Fibroblast of mammary gland (primary cell): ENCODE results near the gene TMC1.

Source experiments
- DNase-seq: peaks from one replicate; pipeline ENCODE4 v3.0.0-alpha.2; 2010; ENCODE audit warnings: low read depth
- H3K4me3 ChIP-seq: 2 replicates; pipeline ENCODE4 v1.5.1; 2011; ENCODE audit warnings: low read depth, mild to moderate bottlenecking, low read length, moderate library complexity; ENCODE audit not compliant: control insufficient read depth
- CTCF ChIP-seq: conservative IDR thresholded peaks from 2 replicates; pipeline ENCODE4 v1.5.1; 2011; ENCODE audit warnings: low read depth, low read length, inconsistent platforms; ENCODE audit not compliant: control insufficient read depth, insufficient read depth

The TMC1 gene

GRCh38 chr9:72701510-72701909 is 180.1 kb downstream of the TMC1 start:
- no peak overlapping the region for H3K4me3 ChIP-seq
- no peak for DNase-seq
- no peak for TF ChIP-seq CTCF

- TF ChIP-seq CTCF, result no peak
- H3K4me3 ChIP-seq, result no peak overlapping the region
- peak; percentile 26 for DNase-seq
These were observed 182.2 kb downstream of the TMC1 start for GRCh38 chr9:72703574-72703973.

- no peak for TF ChIP-seq CTCF
These were observed 183.4 kb downstream of the TMC1 start for GRCh38 chr9:72704688-72705375.

GRCh38 chr9:72718503-72718902 is 197.1 kb downstream of the TMC1 start:
- TF ChIP-seq CTCF, result no peak
- no peak overlapping the region for H3K4me3 ChIP-seq
- DNase-seq, result no peak

More at GRCh38 chr9:72704688-72705375, 183.4 kb downstream of the TMC1 start:
- DNase-seq, result no peak
- H3K4me3 ChIP-seq, result no peak overlapping the region

GRCh38 chr9:72721067-72721466 is 199.7 kb downstream of the TMC1 start:
- H3K4me3 ChIP-seq, result no peak overlapping the region
- DNase-seq, result no peak
- no peak for TF ChIP-seq CTCF

GRCh38 chr9:72726947-72727346 is 205.5 kb downstream of the TMC1 start:
- TF ChIP-seq CTCF, result no peak
- no peak overlapping the region for H3K4me3 ChIP-seq
- DNase-seq, result no peak
